GM18870 (cell line): ENCODE measurements around the gene TUT1.
"Not testable (repeated sequence)": the region's sequence is repeated elsewhere in the genome, so short reads cannot be mapped to it uniquely, and the experiment has no call there.

Experiments
- ATAC-seq: cut with Tn5 transposase; IDR thresholded peaks from one replicate; pipeline ENCODE4 v1.9.1; 2021; ENCODE audit warnings: moderate library complexity; ENCODE audit not compliant: unreplicated experiment

TUT1 gene

DNA sequence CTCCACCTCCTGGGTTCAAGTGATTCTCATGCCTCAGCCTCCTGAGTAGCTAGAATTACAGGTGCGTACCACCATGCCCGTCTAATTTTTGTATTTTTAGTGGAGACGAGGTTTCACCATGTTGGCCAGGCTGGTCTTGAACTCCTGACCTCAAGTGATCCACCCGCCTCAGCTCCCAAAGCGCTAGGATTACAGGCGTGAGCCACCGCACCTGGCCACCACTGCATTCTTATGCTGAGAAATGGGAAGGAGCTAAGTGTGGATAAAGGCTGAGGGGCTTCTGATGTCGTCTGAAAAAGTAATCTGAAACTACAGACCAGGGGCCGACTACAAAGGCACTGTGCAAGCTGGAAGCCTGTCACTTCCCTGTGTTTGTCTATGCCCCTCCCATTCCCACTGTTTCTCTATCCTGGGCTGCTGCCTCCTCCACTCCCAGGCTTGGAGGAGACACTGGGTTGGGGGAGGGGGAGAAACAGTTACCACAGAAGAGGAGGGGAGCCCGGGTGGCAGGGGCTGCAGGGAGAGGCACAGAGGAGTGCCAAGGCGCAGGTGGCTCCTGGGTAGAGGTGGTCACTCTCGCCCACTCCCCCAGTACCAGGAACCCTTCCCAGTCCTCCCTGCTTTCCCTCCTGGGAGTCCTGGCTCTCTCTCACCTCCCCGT, 13.3 kb upstream of the TUT1 start:
- no peak for ATAC-seq

- no peak for ATAC-seq
Measured at GRCh38 chr11:62603776-62604299, 12.5 kb upstream of the TUT1 start.

DNA sequence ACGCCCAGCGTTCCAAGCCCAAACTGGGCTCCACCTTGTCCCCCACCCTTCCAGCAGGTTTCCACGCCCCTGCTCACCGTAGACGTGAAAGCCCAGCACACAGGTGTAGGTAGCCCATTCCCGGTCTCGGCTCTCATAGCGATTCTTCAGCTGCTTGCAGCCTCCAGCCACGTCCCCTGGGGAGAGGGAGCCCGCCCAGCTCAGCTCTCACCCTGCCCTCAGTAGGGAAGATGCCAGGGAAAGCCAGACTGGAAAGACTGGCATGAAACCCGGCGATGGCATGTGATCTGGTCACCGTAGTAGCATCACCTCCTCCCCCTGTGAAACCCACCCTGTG, 11.7 kb upstream of the TUT1 start:
- no peak for ATAC-seq

GRCh38 chr11:62602141-62603071, 11.1 kb upstream of the TUT1 start:
- ATAC-seq: no peak

- peak; percentile 70 for ATAC-seq
Measured at GRCh38 chr11:62601372-62602140, 10.2 kb upstream of the TUT1 start, which contains the start of gene MTA2. TSS of gene MTA2 (minus strand) at chr11:62601865. CDS start at chr11:62601450, 415 bp downstream.

DNA sequence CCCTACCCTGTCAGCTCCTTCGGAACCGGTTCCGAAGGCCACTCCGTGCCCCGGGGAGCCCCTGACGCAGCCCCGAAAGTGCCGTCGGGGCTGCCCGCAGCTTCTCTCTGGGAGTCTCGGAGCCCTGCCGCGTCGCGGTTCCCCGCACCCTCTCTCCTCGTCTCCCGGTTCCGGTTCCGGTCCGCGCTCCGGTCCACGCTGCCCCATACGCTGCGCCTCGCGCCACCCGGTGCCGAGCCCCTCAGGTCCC, 9.7 kb upstream of the TUT1 start:
- no peak for ATAC-seq

DNA sequence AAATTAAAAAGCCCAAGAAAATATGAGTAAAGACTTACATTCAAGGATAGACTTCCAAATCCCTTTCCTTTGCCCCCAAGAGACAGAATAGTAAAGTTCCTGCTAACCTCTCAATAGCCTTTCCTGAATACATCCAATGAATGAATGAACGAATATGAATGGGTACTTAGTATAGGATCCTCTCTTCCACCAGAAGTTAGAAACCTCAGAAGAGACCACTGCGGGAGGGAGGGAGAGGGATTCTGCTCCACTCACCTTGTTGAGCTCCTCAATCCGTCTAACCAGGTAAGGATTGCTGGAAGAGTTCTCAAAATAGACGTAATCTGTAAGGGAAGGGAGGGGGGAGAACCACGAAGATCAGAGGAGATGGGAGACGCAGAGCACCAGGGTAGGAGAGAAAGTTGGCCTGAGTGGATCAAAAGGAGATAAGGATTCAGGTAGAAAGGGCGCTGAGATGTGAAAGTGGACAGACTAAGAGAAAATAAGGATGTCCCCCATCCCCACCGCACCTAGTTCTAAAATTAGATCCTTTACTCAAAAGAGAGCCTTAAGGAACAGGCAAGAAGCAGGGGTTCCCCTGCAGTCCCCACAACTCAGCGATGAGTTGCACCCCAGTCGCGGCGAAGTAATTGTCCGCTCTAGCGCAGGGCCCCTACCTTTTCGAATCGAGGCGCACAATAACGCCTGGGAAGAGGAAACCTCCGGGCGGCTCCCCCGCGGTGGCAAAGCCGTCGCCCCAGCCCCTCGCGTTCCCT, 9.2 kb upstream of the TUT1 start:
- ATAC-seq: no peak

DNA sequence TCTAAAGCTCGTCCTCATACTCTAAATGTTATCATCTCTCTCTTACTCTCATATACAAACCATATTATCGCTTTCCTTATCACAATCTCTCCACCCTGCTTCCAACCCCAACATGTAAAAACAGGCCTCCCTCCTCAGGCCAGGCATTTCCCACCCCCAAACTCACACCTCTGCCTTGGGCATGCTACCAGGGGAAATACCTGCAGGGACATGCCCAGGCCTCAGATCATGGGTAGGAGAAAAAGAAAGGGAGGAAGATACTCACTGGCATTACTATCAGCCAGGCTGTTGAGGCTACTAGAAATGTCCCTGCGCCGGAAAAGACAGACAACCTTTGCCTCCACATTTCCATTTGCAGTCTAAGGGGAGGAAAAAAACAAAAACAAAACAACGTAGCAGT, 8.6 kb upstream of the TUT1 start:
- ATAC-seq: no peak

DNA sequence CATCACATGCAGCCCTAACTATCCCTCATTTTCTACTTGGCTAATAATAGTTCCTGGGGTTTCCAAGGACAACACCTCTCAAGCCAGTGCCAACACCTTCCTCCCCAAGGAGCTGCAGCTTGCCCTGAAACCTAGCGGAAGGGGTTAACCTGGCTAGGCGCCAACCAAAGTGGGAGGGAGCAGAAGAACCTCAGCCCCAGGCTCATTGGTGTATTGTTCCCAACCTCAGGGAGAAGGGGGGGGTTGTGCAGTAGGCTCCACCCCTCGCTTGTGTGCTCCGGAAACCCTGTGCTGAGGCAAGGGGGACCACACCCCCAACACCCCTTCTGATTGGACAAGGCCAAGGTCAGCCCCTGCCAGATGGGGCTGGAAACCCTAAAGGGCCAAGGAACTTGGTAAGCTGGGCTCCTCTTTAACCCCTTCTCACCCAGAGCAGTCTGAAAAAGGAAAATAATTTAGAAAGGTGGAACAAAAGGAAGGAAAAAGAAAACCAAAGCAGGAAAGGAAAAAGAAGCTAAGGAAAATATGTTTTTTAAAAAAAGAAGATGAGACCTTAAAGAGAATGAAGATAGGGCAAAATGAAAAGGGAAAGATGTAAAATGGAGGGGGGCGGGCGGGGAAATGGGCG, 7.9 kb upstream of the TUT1 start:
- peak; percentile 35 for ATAC-seq

- no peak for ATAC-seq
Measured at GRCh38 chr11:62595124-62595523, 3.8 kb upstream of the TUT1 start.

- ATAC-seq: no peak
Measured at GRCh38 chr11:62593434-62594044, 2.2 kb upstream of the TUT1 start.

DNA sequence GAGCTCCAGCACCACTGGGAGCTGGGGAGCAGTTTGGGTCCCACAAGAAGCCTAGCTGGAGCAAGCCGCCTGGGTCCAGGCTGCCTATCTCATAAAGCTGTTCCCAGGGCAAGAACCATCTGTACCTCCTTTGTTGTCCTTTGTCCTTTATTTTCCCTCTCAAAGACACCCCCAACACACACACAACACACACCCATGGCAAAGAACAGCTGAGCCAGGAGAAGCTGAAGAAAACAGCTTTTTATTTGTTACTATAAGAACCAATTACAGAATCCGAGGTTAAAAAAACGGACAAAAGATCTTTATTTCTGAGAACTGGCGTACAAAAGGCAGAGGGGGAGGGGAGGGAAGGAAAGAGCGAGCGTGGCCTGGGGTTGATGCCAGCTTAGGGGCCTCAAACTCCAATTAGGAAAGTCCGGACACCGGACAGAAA, 1.7 kb upstream of the TUT1 start:
- ATAC-seq: no peak

GRCh38 chr11:62592146-62592815, 958 bp upstream of the TUT1 start:
- ATAC-seq: no peak

DNA sequence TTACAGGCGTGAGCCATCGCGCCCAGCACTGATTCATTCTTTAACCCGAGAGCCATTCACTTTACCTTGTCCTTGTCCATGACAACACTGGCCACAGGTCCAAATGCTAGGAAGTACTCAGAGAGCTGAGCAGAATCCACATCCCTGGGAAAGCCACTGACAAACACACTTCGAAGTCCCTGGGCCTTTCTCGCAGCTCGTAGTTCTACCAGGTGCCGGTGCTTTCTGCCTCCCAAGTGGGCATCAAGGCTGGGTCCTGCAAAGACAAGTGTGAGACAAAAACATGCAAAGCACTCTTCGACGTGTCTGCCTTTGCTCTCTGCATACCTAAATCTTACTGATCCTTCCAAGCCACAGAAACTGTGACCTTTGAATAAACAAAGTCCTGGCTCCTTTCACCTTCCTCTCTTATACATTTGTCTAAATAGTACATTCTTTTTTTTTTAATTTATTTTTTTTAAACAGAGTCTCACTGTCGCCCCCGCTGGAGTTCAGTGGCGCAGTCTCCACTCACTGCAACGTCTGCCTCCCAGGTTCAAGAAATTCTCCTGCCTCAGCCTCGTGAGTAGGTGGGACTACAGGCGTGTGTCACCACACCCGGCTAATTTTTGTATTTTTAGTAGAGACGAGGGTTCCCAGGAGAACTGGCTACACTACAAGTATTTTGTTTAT, 2.2 kb downstream of the TUT1 start:
- no peak for ATAC-seq

GRCh38 chr11:62585356-62585755, 6.0 kb downstream of the TUT1 start:
- not testable (repeated sequence) for ATAC-seq

GRCh38 chr11:62581735-62582134, 9.6 kb downstream of the TUT1 start:
- ATAC-seq: not testable (repeated sequence)

DNA sequence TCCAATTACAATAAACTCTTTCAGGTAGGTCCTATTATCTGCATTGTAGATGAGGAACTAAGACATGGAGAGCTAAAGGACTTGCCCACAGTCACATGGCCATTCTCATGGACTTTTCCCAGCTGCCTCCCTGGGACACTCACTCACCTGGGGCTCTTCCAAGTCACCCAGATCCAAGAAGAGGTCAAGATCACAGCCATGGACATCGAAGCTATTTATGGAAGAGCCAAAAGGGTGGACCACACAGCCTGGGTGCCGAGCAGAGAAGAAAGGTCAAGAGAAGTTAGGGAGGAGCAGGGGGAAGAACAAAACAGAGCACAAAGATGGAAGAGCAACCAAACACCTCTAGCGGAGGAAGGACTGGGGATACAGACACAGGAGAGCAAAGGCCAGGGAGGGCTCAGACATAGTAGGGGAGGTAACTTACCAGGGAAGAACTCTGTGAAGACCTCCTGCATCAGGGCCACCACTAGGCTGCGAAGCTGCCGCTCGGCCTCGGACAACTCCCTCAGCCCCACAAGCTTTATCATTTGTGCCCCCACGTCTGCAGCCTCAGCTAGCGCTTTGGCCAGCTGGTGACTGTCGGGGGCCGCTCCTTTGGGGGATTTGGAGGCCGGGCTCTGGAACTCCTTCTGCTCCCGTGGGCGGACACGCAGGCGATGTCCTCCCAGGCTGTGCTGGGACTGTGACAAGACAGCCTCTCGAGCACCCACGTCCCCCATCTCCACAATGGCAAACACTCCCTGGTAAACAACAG, 10.2 kb downstream of the TUT1 start:
- no peak for ATAC-seq

DNA sequence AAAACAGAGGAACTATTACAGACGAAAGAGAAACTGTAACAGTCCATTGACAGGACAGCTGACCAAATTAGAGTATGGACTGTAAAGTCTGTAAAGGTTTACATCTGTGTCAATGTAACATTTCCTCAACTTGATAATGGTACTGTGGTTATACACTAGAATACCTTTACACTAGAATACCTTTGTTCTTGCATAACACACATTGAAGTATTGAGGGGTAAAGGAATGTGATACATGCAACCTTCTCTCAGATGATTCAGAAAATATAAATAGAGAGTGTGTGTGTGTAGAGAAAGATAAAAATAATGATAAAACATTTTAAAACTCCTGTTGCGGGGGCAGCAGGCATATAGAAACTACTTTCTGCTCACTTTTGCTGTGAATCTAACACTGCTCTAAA, 12.1 kb downstream of the TUT1 start:
- no peak for ATAC-seq
